NCI-H526 treated with DMSO at 0.1 percent for 48 hours (cell line): ENCODE results near the gene RSRC1.
"Not testable (repeated sequence)": the region's sequence is repeated elsewhere in the genome, so short reads cannot be mapped to it uniquely, and the experiment has no call there.

ENCODE experiments used
- DNase-seq: peaks from one replicate; lab custom pipeline; 2025; lab: John Stamatoyannopoulos, UW

Gene RSRC1

DNA sequence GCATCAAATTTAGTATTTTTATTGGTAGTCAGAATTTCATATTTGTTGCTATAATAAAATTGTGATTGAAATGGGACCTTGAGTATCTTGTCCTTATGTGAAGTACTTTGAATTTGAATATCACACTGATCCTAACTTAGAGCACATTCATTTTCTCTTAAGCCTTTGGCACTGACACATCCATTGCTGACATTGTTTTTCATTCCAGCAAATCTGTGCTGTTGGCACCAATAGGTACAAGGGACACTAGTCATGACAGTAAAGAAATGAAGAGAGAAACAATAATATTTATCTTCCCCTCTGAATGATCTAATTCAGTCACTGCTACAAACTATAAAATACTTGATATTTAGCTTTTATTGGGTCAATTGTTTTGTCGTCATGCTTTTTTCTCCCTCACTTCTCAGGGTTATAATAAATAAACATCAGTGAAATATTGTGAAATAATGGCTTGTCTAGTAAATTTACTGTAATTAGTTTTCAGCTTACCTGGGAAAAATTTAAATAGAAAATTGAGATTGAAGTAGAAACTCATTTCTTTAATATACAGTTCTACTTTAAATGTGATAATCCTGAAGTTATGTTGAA is 294.3 kb downstream of the RSRC1 start:
- no peak for DNase-seq

DNA sequence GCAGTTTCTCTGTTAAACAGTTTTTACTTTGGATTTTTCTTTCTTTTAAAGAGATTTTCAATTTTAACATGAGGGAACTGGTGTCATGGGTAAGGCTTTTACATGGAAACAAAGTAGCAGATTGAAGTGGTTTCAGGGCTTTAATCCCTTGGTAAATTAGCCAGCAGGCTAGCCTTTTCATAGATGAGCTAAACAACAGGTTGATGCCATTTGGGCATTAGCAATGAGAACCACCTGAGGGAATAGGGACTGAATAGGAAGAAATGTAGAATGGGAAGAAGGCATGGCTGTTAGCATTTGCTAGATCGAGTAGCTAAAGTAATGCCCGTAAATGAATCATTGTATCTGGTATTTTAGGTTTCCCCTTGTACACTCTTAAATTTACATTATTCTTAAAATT is 295.6 kb downstream of the RSRC1 start:
- DNase-seq, result no peak

DNA sequence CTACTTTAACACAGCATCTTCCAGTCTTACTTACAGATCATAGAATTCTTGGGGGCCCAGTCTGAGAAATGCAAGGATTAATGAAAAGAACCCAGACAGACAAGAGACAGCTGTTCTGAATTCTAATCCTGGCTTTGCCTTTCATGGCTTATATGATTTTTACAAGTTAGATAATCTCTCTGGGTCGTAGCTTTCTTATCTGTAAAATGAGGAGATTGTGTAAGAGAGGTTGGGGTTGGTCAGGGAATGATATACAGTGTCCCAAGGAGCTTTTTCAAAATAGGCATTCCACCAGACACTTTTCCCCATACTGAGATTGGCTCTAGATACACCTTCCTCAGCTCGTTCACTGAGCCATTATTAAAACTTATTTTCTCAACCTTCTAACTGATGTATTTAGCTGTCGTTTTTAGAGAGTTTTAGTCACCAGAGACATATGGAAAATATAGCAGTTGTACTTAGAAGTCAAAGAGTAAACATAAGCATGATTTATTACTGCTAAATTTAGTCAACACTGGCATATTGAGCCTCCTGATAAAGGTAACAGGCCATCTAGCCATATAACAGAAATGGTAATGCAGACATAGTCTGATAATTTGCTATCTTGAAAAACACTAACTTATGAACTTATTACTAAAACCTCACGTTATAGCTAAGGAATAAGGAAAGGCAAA is 298.1 kb downstream of the RSRC1 start:
- no peak for DNase-seq

DNA sequence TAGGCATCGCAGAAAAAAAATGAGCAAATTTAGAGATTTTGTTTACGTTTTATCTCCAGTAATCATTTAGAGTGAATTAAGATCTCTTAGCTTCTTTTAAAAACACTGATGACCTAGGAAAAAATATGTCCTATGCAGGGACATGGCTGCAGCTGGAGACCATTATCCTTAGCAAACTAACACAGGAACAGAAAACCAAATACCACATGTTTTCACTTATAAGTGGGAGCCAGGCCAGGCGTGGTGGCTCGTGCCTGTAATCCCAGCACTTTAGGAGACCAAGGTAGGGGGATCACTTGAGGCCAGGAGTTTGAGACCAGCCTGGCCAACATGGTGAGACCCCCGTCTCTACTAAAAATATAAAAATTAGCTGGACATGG is 298.6 kb downstream of the RSRC1 start:
- DNase-seq, result not testable (repeated sequence)

DNA sequence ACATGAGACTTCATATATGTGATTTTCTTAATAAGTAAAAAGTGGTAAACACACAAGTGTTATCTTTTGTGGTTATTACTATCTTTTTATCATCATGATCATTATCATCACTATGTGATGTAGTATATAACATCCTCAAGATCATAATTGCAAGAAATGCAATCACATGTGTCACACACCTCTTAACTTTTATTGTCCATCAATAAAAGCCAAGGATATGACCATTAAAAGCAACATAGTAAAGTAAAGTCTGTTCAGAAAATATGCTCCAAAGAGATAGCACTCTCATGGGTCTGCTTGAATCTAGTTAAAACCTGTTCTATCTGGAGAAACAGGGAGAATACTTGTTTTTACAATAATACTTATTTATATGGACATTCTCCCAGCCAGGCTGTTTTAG is 308.1 kb downstream of the RSRC1 start:
- no peak for DNase-seq

DNA sequence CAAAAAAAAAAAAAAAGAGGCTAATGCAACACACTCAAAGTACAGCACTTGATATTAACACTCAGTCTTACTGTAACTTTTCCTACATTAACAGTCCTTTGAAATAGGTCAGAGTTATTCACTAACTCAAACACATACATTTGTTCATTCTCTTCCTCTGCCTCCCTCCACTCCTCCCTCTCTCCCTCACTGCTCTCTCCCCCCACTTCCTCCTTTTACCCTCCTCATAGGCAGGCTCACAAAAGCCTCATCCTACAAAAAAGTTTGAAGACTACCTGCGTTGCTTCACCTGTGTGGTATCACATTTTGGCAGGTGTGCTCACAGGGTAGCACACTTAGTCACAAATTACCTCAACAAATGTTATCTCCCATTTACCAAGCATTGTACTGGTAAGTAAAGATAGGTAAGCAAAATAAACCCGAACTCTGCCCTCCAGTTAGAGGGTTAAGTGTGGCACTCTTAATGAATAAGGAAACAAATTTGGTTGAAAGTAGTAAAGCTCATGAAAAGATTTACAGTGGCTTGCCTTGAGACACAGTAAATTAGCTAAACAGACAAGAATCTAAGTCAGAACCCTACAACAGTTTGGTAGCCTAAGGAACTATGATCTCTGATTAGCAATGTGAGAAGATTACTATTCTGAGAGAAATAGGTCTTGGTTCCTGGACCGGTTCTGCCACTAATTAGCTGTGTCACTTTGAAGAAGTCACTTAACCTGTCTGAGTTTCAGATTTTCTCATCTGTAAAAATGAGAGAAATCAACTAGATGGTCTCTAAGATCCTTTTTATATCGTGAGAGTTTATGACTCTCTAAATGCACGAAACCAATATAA is 310.1 kb downstream of the RSRC1 start:
- DNase-seq, result no peak

DNA sequence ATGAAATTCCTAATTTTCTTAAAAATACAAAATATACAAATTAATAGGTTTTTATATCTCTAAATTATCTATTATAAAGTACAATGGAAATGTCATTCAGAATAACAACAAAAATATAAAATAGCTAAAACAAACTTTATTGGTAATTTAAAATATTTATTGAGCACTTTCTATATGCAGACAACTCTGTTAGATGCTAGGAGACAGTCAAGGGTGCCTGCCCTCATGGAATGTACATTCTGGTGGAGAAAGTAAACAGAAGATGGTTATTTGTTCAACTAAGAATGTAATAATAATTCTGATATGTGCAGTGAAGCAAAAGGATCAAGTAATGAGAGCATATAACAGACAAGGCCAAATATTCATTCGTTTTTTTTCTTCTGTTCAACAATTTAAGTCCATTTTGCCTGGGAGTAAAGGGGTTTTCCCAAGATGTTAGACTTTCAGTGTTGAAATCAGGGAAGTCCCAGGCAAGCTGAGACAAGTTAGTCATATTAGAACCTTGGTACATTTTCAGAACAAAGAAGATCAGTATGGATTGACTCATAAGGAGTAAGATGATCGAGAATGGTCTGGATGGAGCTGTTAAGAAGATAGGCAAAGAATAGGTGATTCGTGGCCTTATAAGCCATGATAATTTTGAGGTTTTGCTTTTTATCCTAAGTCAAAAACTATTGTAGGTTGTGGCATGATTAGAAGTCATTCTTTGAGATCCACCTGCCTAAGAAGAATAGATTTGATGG is 310.9 kb downstream of the RSRC1 start:
- DNase-seq, result no peak

DNA sequence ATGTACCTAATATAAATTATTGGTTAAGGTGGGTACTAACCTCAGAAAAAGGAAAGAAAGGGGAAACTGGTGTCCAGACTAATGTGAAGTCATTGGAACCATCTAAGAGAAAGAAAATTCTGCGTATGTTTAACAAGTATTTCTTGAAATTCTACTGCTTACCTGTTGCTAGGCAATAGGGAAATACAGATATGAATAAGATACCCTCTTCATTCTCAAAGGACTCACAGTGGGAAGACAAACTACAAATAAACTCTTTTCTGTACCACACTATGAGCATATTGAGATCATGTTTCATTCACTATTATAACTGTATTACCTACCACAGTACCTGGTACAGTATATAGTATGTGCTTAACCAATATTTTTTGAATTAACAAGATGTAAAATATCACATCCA is 320.6 kb downstream of the RSRC1 start:
- DNase-seq, result no peak

DNA sequence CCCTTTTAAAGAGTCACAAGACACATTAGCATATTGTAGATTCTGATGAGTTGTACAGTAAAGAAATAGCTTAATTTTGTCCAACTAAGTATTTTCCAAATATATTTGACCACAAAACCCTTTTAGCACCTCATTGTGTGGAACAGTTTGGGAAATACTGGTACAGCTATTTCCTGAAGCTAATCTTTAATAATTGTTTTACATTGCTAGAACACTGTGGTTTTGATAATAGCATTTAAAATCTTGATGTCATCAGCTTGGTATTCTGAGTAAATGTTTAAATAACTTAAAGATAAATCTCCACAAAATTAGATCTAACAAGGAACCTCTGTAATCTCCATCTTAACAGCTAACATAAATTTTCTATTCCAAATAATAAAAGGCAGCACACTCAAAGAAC is 321.1 kb downstream of the RSRC1 start:
- no peak for DNase-seq

DNA sequence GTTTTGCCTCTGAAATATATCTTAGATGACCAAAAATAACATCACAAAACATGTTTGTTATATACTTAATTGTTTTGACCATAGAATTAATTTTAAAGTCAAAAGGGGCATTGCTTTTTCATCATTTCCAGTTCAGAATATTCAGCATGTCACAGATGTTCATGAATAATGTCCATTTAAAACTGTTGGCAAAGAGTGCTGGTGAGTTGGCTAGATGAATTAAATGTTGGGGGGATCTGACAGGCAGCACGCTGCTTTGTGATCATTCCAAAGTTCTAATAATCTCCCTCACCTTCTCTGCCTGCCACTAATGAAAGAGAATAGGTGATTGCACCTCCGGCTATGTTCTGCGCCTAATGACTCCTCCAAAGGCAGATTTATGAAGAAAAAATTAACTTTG is 321.9 kb downstream of the RSRC1 start:
- DNase-seq, result no peak

DNA sequence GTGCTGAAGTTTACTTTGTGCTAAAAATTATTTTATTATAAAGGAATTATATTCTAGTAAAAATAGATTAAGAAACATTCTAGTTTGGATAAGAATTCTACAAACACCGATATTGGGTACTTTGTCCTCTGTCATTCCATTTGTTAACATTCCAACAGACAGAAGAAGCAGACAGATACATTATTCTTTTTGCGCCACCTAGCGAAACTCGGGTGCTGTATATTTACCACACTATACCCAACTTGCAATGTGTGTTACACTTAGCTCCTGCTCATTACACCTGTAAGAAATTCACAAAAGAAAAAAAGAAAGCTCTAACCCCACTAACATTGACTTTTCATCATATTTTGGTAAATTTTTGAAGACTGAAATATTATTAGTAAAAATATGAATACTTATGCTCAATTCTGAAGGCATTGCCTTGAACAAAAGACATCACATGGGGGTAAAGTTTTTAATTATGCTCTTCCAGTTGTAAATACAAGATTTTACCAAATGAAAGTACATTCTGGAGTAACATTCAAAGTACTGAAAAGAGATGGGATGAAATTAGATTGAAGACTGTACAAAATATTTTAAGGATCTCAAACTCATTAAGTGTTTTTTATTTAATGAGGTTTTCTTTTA is 324.6 kb downstream of the RSRC1 start:
- peak; percentile 25 for DNase-seq

DNA sequence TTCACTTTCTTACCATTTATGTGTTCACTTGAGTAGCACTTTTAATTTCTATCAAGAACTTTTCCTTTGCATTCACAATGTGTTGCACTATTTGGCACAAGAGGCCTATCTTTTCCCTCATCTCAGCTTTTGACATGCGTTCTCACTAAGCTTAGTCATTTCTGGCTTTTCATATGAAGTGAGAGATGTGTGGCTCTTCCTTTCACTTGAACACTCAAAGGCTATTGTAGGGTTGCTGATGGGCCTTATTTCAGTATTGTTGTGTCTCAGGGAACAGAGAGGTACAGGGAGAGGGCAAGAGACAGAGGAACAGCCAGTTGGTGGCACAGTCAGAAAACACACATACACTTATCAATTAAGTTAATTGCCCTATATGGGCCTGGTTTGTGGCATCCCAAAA is 333.7 kb downstream of the RSRC1 start:
- no peak for DNase-seq

DNA sequence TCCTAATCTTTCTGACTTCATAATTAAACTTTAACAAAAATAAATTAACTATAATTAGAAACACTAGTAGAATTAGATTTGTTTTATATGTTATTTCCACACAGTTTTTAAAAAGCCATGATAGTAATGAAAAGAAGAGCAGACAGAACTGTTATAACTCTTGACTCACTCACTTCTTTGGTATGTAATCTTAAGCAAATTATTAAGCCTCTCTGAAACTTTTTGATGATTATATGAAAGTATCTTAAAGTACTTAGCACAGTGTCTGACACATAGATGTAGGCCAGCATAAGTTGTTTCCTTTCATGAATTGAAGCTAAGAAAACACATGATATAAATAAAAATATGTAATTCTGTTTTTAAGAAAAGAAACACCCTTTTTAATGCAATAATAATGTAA is 337.5 kb downstream of the RSRC1 start:
- no peak for DNase-seq

DNA sequence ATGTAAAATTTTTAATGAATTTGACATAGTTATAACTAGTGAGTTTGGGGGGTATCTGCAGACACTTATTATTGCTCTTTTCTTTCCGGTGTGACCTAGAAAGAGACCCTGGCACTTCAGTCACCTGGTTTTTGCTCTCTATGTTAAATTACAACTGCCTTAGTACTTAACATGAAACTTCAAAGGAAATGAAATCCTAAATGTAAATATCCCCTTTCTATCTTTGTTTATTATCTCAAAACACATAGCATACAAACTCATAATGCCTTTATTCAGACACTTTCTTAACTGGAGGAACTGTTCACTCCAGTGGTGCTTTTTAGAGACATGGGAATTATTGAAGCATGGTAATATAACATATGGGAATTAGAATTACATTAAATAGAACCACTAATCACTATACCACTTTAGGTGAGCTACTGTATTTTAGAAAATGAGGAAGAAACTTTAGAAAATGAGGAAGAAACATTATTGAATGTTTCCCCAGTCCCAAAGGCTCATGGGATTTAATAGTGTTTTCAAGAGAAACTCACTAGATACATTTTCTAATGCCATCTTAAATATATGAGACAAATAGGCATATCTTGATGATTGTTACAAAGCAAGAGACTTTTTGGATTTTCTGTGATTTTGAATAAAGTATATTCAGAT is 341.6 kb downstream of the RSRC1 start:
- DNase-seq, result no peak

DNA sequence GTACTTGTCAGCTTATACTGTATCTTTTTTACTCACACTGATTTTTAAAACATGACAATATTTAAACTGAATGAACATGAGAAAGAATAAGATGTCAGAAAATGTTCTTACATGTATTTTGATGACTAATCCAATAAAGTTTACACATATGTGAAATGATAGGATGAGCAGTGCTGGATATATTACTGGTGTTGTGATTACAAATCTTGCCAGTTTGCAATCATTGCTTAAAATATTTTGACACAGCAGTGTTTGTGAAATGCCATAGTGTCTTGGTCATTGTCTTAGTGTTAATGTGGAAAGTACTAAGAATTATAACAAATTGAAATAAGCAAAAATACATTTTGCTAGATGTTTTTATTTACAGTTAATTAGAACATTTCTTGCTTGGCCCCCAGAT is 342.4 kb downstream of the RSRC1 start:
- DNase-seq, result no peak

DNA sequence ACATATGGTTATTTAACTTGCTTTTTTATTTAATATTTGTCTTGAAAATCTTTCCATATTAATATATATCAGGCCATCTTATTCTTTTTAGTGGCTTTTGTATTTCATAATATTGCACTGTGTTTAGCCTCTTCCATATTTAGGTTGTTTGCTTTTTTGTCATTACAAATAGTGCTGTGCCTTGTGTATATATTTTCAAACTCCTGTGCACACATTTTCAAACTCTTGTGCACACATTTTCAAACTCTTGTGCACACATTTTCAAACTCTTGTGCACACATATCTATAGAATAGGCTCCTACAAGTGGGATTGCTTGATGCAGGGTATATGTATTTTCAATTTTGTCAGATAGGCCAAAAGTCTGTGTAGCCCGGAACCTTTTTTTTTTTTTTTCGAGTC is 343.1 kb downstream of the RSRC1 start:
- no peak for DNase-seq

DNA sequence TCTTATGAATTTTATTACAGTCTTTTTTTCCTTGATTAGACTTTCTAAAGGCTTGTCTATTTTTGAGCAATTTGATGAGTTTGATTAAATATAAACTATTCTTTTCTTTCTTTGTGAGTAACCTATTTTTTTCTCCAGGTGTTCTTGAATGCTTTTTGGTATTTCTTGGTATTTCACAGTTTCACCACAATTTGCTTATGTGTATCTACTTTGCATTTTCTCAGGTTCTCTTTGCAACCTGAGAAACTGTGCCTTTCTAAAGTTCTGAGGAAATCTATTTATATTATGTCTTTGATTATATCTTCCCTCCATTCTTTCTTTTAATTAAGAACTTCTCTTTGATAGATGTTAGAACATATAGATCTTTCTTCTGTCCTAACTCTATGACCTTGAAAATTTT is 344.0 kb downstream of the RSRC1 start:
- no peak for DNase-seq

DNA sequence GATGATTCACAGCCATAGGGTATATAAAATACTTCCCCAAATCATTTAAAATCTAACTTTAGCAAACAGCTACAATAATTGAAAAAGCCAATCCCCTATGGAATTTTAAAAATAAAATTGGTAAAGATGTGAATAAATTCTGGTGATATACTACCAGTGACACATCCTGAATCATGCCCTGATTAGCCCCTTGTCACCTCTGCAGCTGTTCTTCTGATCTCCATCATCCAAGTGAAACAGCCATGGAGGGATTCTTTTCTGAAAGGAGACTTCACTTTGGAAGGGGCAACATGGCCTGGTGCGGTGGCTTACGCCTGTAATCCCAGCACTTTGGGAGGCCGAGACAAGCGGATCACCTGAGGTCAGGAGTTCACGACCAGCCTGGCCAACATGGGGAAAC is 345.5 kb downstream of the RSRC1 start:
- DNase-seq, result no peak

DNA sequence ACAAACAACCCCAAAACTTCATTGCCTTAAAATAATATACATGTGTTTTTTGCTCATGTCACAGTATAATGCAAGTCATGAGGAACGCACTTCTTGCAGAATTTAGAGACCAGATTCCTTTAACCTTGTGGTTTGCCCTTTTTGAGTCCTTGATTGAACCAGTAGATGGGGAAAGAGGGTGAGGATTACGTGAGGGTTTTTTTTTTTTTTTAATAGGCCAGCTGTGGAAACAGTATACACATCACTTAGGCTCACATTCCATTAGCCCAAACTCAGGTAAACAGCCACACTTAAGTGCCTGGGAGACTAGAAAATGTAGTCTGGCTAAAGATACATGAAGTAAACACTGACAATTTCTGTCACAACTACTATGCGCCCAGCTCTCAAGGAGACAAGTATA is 346.2 kb downstream of the RSRC1 start:
- no peak for DNase-seq

DNA sequence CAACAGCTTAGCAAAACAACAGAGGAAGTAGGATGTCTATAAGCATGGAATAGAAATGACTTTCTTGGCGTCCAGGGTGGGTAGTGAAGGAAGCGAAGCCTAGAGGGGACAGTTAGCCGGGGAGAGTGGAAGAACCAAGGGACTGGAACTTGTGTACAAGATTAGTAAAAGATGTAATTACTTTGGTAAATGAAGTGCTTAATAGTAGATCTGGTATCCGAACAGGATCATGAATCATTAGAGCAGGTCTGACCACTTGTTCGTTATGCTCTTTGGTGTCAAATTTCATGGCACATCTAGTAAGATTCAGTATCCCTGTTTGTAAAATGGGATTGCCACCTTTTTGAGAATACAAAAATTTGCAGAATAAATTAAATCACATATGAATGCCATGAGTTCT is 348.6 kb downstream of the RSRC1 start:
- DNase-seq, result peak; percentile 20

DNA sequence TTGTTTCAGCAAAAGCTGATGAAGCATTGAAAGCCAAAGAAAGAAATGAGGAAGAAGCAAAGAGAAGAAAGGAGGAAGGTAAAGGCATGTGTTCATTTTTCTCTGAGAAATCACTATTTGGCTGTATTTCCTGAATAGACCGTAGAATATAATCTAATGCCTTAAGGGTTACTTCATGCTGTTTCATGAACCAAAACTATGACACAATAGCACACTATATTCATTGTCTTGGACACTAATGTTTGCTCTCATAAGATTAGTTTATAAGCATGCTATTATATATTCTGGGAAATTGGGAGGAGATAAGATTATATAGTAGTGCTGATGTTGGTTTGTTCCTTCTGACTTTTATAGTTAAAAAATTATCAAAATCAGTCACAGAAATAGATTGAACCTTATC is 351.0 kb downstream of the RSRC1 start:
- DNase-seq, result no peak

DNA sequence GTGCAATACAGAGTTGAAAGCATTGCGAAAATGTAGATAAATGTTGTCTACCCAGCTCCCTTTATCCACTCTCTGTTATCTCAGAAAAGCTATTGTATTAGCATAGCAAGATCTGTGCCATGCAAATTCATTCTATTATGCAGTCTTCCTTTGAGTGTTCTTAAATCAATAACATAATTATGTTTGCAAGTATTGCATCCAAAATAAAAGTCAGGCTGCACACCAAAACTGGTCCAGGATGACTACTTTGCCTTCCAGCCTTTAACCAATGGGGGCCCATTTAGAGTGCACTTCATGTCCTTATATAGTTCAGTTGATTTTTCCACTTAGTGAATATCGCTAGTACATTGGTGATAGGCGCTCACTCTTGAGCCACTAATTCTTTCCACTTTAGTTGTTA is 353.7 kb downstream of the RSRC1 start:
- peak; percentile 16 for DNase-seq
